Transverse colon (tissue), 4 donors: ENCODE measurements around the gene SLC25A10. TPM values are rescaled to one million over a fixed set of nuclear protein-coding genes. Genes with fewer than 3 reads are reported as not detected.

ENCODE experiments used
- DNase-seq: peaks from one replicate; pipeline ENCODE4 v3.0.0-alpha.2; 2019
- H3K27ac ChIP-seq, 4 donors: fragments of 200-600 bp; sonication (generic); 2 replicates each; pipeline ENCODE4 v1.5.1; 2016 to 2018; ENCODE audit warnings: inconsistent platforms in 4 of 4
- H3K27me3 ChIP-seq: fragments of 200-600 bp; sonication (generic); 2 replicates; pipeline ENCODE4 v1.5.1; 2017; ENCODE audit warnings: inconsistent platforms
- H3K36me3 ChIP-seq, 4 donors: fragments of 200-600 bp; sonication (generic); 2 replicates each; pipeline ENCODE4 v1.5.1; 2017 to 2019; ENCODE audit warnings: inconsistent platforms in 4 of 4
- H3K4me1 ChIP-seq, 4 donors: fragments of 200-600 bp; sonication (generic); 2 replicates each; pipeline ENCODE4 v1.5.1; 2017 to 2020; ENCODE audit warnings: inconsistent platforms in 4 of 4
- H3K4me3 ChIP-seq, 4 donors: fragments of 200-600 bp; sonication (generic); 1 replicate in 1 of 4; 2 replicates in 3 of 4; pipeline versions ENCODE4 v1.5.1 to v1.6.1; 2017 to 2019; ENCODE audit warnings: inconsistent platforms in 4 of 4
- H3K9me3 ChIP-seq, 2 donors: fragments of 200-600 bp; sonication (generic); 2 replicates each; pipeline ENCODE4 v1.5.1; 2017 to 2019; ENCODE audit warnings: inconsistent platforms in 2 of 2
- CTCF ChIP-seq, 5 experiments: fragments of 200-600 bp in 3 of 5; fragments of 450-650 bp in 2 of 5; sonication (generic) in 3 of 5; IDR thresholded peaks; 1 replicate in 2 of 5; 2 replicates in 3 of 5; pipeline ENCODE4 v1.5.1; 2016 to 2017; ENCODE audit warnings: antibody characterized with exemption in 5 of 5, inconsistent platforms in 3 of 5, mild to moderate bottlenecking in 2 of 5, moderate library complexity in 1 of 5
- EP300 ChIP-seq: sonication (generic); formaldehyde crosslinking; IDR thresholded peaks from one replicate; pipeline ENCODE4 v1.6.1; 2017; ENCODE audit warnings: antibody characterized with exemption, low read depth
- POLR2A ChIP-seq: fragments of 450-650 bp; IDR thresholded peaks from one replicate; pipeline ENCODE4 v1.6.1; 2016; ENCODE audit warnings: antibody characterized with exemption, mild to moderate bottlenecking, moderate library complexity
- POLR2AphosphoS5 ChIP-seq, 3 donors: sonication (generic); formaldehyde crosslinking; IDR thresholded peaks; one replicate each; pipeline ENCODE4 v1.6.1; 2016; ENCODE audit warnings: antibody characterized with exemption in 3 of 3
- WGBS, 2 donors: methylation state at CpG; one replicate each; pipeline ENCODE4 v1.1.5; 2018; ENCODE audit warnings: low coverage in 1 of 2; 5-methylcytosine and 5-hydroxymethylcytosine counted together
- in situ Hi-C, 4 donors: fragments of 200-750 bp; cut with MboI; loops; one replicate each; pipeline versions ENCODE4 v1.15.0 to v1.15.1; 2017; ENCODE audit warnings: low sequenced_read_pairs in 3 of 4, low pct_ligation_motif_present in 1 of 4, low pct_unique_long_range_greater_than_20kb in 1 of 4
- intact Hi-C: fragments of 100-400 bp; cut with DNase I; formaldehyde crosslinking; loops from one replicate; pipeline ENCODE4 v1.15.1; 2023; ENCODE audit warnings: low total_unique reads
- total RNA-seq, 4 donors: library from RNA; depleted of rRNA; stranded (reverse); fragments of >200 nt; gene quantifications; one replicate each; pipeline ENCODE4 v1.1.0, GENCODE V29; 2016

SLC25A10 gene
- total RNA-seq, 4 donors from 2014 or later: 25.1 to 64.8 (median 46.6) TPM

- Histone ChIP-seq H3K27me3 (no peaks in the 10 kb centered on the region), H3K9me3 (no peaks in the 10 kb centered on the region), H3K36me3 (peaks cover 0 to 11% (median 5%) of the 10 kb centered on the region in 4 donors), H3K27ac (no peak overlapping the region), H3K4me1 (peaks cover 29 to 44% (median 40%) of the 10 kb centered on the region in 4 donors), H3K4me3 (no peak overlapping the region)
- intact Hi-C loops: no loop called here
- in situ Hi-C loops: no loop called here
- 87% methylated on average over 25 of the region's 25 CpGs; no CpG with 5 or more reads in 1 of the 2 donors for WGBS, 2 donors
- TF ChIP-seq POLR2A (no peak), POLR2AphosphoS5 (IDR thresholded peaks at IDR 0.05) (no peak), CTCF (IDR thresholded peaks at IDR 0.05) (no peak)
- DNase-seq: no peak
Observed at GRCh38 chr17:81707725-81708646, 4.1 kb upstream of the SLC25A10 start.

GRCh38 chr17:81708739-81709185 is 3.3 kb upstream of the SLC25A10 start:
- DNase-seq: no peak
- Histone ChIP-seq H3K27ac (no peak overlapping the region), H3K9me3 (no peaks in the 10 kb centered on the region), H3K4me1 (peaks cover 33 to 49% (median 47%) of the 10 kb centered on the region in 4 donors), H3K4me3 (no peak overlapping the region), H3K27me3 (no peaks in the 10 kb centered on the region), H3K36me3 (peaks cover 0 to 11% (median 5%) of the 10 kb centered on the region in 4 donors)
- intact Hi-C loops (no loop called here), in situ Hi-C loops (no loop called here)
- TF ChIP-seq CTCF (IDR thresholded peaks at IDR 0.05) (no peak), EP300 (no peak), POLR2AphosphoS5 (IDR thresholded peaks at IDR 0.05) (no peak), POLR2A (no peak)
- WGBS, 2 donors: 57 to 93% methylated on average over 1 to 15 of the region's 17 CpGs

GRCh38 chr17:81710514-81711308 is 1.4 kb upstream of the SLC25A10 start:
- TF ChIP-seq EP300 (no peak), CTCF (IDR thresholded peaks at IDR 0.05) (no peak), POLR2A (peak; percentile 33), POLR2AphosphoS5 (IDR thresholded peaks at IDR 0.05) (peak in 1 of 3 donors; percentile 45)
- H3K36me3 ChIP-seq: peaks cover 0 to 11% (median 5%) of the 10 kb centered on the region in 4 donors
- peak; percentile 53 for DNase-seq
- peaks cover 27 to 45% (median 43%) of the 10 kb centered on the region in 4 donors for H3K4me1 ChIP-seq
- peak overlapping the region; percentile 80 to 90 (median 86) for H3K27ac ChIP-seq
- peak overlapping the region in 2 of 4 donors; percentile 79 to 94 for H3K4me3 ChIP-seq
- intact Hi-C loops (no loop called here), in situ Hi-C loops (no loop called here)
- whole genome bisulfite sequencing, 2 donors: 21% methylated on average over 26 of the region's 29 CpGs; no CpG with 5 or more reads in 1 of the 2 donors
- H3K9me3 ChIP-seq: no peaks in the 10 kb centered on the region
- no peaks in the 10 kb centered on the region for H3K27me3 ChIP-seq

GRCh38 chr17:81712468-81713003 is 452 bp downstream of the SLC25A10 start:
- in situ Hi-C loops: no loop called here
- peak; percentile 46 for DNase-seq
- Histone ChIP-seq H3K36me3 (peaks cover 0 to 2% (median 0%) of the 10 kb centered on the region in 4 donors), H3K4me3 (peak overlapping the region; percentile 53 to 94 (median 77)), H3K27me3 (no peaks in the 10 kb centered on the region), H3K9me3 (no peaks in the 10 kb centered on the region), H3K27ac (peak overlapping the region; percentile 80 to 90 (median 86)), H3K4me1 (peaks cover 27 to 45% (median 43%) of the 10 kb centered on the region in 4 donors)
- no peak for TF ChIP-seq POLR2AphosphoS5 (IDR thresholded peaks at IDR 0.05)
- peak in 2 of 5 experiments; percentile 8 to 42 for TF ChIP-seq CTCF (IDR thresholded peaks at IDR 0.05)
- intact Hi-C loops: no loop called here
- 5% methylated on average over 25 of the region's 41 CpGs; no CpG with 5 or more reads in 1 of the 2 donors for WGBS, 2 donors
